K562 (cell line): ENCODE measurements around the gene CDC42EP5.

Experiments
- CTCF ChIP-seq, 3 experiments: IDR thresholded peaks in 2 of 3; conservative IDR thresholded peaks in 1 of 3; 2 replicates each; pipeline ENCODE4 v1.5.1; 2011 to 2012; ENCODE audit warnings: low read length in 3 of 3, mild to moderate bottlenecking in 3 of 3, control low read depth in 2 of 3, improper control_type of control experiment in 1 of 3, inconsistent platforms in 1 of 3, low read depth in 1 of 3, mixed read lengths in 1 of 3, moderate library complexity in 1 of 3; ENCODE audit not compliant: insufficient read depth in 2 of 3
- E2F1 ChIP-seq: sonication (generic); formaldehyde crosslinking; IDR thresholded peaks from 2 replicates; pipeline ENCODE4 v1.8.1; 2023; ENCODE audit warnings: mild to moderate bottlenecking, missing genetic modification reagents, moderate library complexity
- GABPA ChIP-seq: fragments of 200-800 bp; sonication (Bioruptor generic); conservative IDR thresholded peaks from 2 replicates; pipeline ENCODE4 v1.6.1; 2016; ENCODE audit warnings: low read depth, missing genetic modification characterization, missing compliant biosample characterization
- KAT8 ChIP-seq: fragments of 450-650 bp; IDR thresholded peaks from 2 replicates; pipeline ENCODE4 v1.6.1; 2016; ENCODE audit warnings: low read depth, mild to moderate bottlenecking
- PRPF4 ChIP-seq: fragments of 200-400 bp; formaldehyde crosslinking; IDR thresholded peaks from one replicate; pipeline ENCODE4 v1.6.1; 2017; ENCODE audit warnings: low read length, low read depth, mild to moderate bottlenecking; ENCODE audit not compliant: insufficient read depth, poor library complexity, severe bottlenecking
- ZBTB11 ChIP-seq, 3 experiments: fragments of 200-800 bp in 1 of 3; fragments of 250-450 bp in 1 of 3; fragments of 450-650 bp in 1 of 3; sonication (Bioruptor Pico) in 1 of 3; sonication (Bioruptor generic) in 1 of 3; formaldehyde crosslinking in 1 of 3; IDR thresholded peaks; 2 replicates each; pipeline versions ENCODE4 v1.6.1 to v1.8.0; 2016 to 2022; ENCODE audit warnings: mild to moderate bottlenecking in 2 of 3, missing genetic modification characterization in 2 of 3, missing compliant biosample characterization in 1 of 3, moderate library complexity in 1 of 3

- TF ChIP-seq ZBTB11 (CRISPR knock-in tag; IDR thresholded peaks at IDR 0.05) (no peak), GABPA (no peak), CTCF (IDR thresholded peaks at IDR 0.05 in 2 of 3, conservative IDR thresholded peaks at IDR 0.05 in 1 of 3; ENCODE audit: insufficient read depth in 2 of 3, low read depth in 1 of 3, low read length in 3 of 3) (no peak), E2F1 (CRISPR knock-in tag) (no peak), PRPF4 (no peak), KAT8 (no peak)
These were observed 45.5 kb downstream of the CDC42EP5 start for GRCh38 chr19:54427586-54427985.
